NCI-H82 (cell line): ENCODE results near the gene PPP2R3B.
"Not testable (repeated sequence)": the region's sequence is repeated elsewhere in the genome, so short reads cannot be mapped to it uniquely, and the experiment has no call there.

Source experiments
- DNase-seq: peaks from one replicate; lab custom pipeline; 2025; lab: John Stamatoyannopoulos, UW

Gene PPP2R3B

GRCh38 chrX:319579-320125, 67.1 kb downstream of the PPP2R3B start:
- no peak for DNase-seq

GRCh38 chrX:318739-319578, 67.7 kb downstream of the PPP2R3B start, which contains the start of gene GTPBP6:
TSS of gene GTPBP6 (minus strand) at chrX:318796. CDS start at chrX:318787, 9 bp downstream.
- no peak for DNase-seq

GRCh38 chrX:318068-318738, 68.5 kb downstream of the PPP2R3B start:
- DNase-seq: no peak

DNA sequence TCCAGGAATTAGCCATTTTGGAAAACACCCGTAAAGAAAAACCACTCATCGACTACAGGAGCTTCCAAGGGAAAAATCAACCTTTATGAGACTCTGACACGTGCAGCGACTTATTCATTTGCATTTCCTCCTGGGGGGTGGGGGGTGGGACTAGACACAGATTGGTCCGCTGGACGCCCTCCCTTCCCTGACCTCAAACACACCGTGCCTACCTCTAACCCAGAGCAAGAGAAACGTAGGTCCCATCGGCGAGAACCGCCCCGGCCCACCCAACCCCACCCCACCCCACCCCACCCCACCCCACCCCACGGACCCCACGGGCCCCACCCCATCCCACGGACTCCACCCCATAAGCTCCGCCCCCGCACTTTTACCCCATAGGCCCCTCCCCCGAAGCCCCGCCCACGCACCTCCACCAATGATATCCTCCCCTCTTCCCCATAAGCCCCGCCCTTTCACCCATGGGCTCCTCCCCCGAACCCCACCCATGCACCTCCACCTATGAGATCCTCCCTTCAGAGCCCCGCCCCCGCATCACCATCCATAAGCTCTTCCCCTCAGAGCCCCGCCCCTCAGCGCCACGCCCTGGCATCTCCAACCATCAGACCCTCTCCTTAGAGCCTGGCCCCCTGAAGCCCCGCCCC, 69.2 kb downstream of the PPP2R3B start:
- no peak for DNase-seq

GRCh38 chrX:316351-317325, 70.1 kb downstream of the PPP2R3B start:
- DNase-seq: no peak

- DNase-seq: no peak
Observed at GRCh38 chrX:314781-315595, 71.7 kb downstream of the PPP2R3B start.

DNA sequence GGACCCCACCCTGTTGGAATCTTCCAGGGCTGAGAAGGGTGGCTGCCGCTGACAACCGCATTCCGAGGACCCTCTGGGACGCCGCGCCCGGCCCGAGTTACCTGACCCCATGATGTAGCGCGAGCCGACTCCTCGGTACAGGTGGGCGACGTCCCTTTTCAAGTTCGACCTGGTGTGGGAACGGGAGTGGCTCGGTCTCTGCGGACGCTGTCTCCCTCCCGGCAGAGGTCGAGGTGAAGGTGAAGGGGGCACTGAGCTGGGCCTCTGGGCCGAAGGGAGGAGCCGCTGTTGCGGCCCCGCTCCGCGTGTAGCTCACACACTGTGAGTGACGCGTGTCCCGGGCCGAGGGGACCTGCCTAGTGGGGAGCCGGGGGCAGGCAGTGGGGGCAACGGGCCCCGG, 72.7 kb downstream of the PPP2R3B start:
- no peak for DNase-seq

DNA sequence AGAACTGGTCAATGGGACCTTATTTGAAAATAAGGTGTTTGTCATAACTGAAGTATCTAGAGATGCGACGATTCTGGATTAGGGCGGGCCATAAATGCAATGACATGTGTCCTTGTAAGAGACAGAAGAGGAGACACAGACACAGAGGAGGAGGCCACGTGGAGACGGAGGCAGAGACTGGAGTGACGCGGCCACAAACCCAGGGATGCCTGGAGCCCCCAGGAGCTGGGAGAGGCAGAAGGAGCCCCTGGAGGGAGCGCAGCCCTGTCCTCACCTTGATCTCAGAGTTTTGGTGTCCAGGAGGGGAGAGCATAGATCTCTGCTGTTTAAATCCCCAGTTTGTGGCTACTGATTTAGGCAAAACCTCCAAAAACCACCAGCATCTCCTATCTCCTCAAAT, 73.2 kb downstream of the PPP2R3B start:
- DNase-seq: no peak

GRCh38 chrX:312621-313331, 73.9 kb downstream of the PPP2R3B start:
- DNase-seq: no peak

DNA sequence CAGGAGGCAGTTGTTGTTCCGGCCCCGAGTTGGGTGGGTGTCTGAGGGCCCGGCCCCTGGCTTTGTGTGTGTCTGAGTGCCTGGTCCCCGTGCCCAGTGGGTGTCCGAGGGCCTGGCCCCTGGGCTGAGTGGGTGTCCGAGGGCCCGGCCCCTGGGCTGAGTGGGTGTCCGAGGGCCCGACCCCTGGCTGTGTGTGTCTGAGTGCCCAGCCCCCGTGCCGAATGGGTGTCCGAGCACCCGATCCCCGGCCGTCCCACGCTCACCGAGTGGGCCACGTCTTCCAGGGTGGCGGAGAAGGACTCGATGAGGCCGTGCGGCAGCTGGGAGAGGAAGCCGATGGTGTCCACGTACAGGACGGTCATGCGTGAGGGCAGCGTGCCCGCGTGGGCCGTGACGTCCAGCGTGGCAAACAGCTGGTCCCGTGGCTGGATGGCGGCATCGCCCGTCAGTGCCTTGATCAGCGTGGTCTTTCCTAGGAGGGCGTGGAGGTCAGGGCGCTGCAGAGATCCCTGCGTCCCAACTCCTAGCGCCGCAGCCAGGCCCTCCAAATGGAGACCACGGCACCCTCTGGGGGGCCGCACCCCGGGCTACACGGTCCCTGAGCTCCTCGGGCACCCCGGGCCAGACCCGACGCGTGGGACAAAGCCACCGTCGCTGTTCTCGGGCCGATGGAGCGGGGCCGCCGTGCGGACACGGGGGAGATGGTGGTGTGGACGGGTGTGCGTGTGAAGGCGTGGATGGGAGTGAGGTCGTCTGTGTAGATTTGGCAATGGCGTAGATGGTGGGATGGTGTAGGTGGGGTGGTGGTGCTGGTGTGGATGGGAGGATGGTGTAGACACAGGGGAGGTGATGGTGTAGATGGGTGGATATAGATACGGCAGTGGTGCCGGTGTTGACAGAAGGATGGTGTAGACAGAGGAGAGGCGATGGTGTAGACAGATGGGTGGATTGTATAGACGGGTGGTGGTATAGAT, 75.3 kb downstream of the PPP2R3B start:
- no peak for DNase-seq

DNA sequence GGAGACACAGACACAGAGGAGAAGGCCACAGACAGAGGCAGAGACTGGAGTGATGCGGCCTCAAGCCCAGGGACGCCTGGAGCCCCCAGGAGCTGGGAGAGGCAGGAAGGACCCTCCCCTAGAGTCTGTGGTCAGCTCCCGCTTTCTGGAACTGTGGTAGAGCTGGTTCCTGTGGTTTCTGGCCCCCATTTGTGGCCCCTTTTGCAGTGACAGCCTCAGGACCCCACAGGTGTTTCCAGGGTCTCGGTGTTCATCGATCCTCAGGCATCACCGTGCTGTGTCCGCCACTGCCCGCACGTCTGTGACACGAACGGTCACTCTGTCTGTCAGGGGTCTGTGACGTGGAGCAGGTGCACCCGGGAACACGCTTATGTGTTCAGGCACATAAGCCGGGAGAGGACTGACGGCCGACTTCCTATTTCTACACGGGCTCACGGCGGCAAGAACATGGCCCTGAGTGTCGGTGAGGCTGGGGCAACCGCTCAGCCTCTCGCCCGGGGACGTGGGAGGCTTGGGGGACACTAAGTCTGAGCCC, 76.0 kb downstream of the PPP2R3B start:
- no peak for DNase-seq

GRCh38 chrX:308821-309520, 77.7 kb downstream of the PPP2R3B start:
- DNase-seq: no peak

GRCh38 chrX:307261-308111, 79.2 kb downstream of the PPP2R3B start:
- no peak for DNase-seq

GRCh38 chrX:306614-307251, 80.0 kb downstream of the PPP2R3B start:
- DNase-seq: not testable (repeated sequence)

GRCh38 chrX:305781-306613, 80.7 kb downstream of the PPP2R3B start:
- not testable (repeated sequence) for DNase-seq
